Mesothelial cell of epicardium (in vitro differentiated cells): ENCODE data around the gene DPH1. TPM values are rescaled to one million over a fixed set of nuclear protein-coding genes. Genes with fewer than 3 reads are reported as not detected.

ENCODE experiments used
- DNase-seq, 2 experiments: peaks; one replicate each; pipeline ENCODE4 v3.0.0; 2021; ENCODE audit warnings: low spot score in 2 of 2; ENCODE audit not compliant: unreplicated experiment in 2 of 2
- H3K27ac Mint-ChIP-seq: 2 replicates; pipeline ENCODE4 v1.8.0; 2021; ENCODE audit warnings: mixed read lengths
- H3K27me3 Mint-ChIP-seq: 2 replicates; pipeline ENCODE4 v1.8.0; 2021; ENCODE audit warnings: low read depth, mixed read lengths
- H3K36me3 Mint-ChIP-seq: 2 replicates; pipeline ENCODE4 v1.8.0; 2021; ENCODE audit warnings: mixed read lengths
- H3K4me1 Mint-ChIP-seq: 2 replicates; pipeline ENCODE4 v1.8.0; 2021; ENCODE audit warnings: mixed read lengths
- H3K4me3 Mint-ChIP-seq: 2 replicates; pipeline ENCODE4 v1.8.0; 2021; ENCODE audit warnings: mild to moderate bottlenecking, moderate library complexity, mixed read lengths
- H3K9me3 Mint-ChIP-seq: 2 replicates; pipeline ENCODE4 v1.8.0; 2021; ENCODE audit warnings: mixed read lengths
- CTCF ChIP-seq: fragments of 200-600 bp; sonication (generic); IDR thresholded peaks from one replicate; pipeline ENCODE4 v1.5.0; 2021; ENCODE audit warnings: antibody characterized with exemption; ENCODE audit not compliant: unreplicated experiment
- microRNA-seq: library from miRNA; unstranded; fragments of <30 nt; microRNA quantifications from one replicate; pipeline ENCODE4 v1.2.0, GENCODE V29; 2021; ENCODE audit warnings: inconsistent platforms, mixed read lengths
- total RNA-seq: library from RNA; stranded (reverse); gene quantifications from 3 replicates; pipeline ENCODE4 v1.2.1, GENCODE V29; 2021

Gene DPH1
- total RNA-seq, 1 donor from 2014 or later = 63.8 TPM

GRCh38 chr17:2090210-2090641, 60.3 kb downstream of the DPH1 start:
- Mint-ChIP-seq H3K4me3 (no peak overlapping the region), H3K4me1 (peaks cover 74% of the 10 kb centered on the region), H3K27ac (peak overlapping the region; percentile 90), H3K27me3 (no peaks in the 10 kb centered on the region), H3K9me3 (no peaks in the 10 kb centered on the region), H3K36me3 (peaks cover 5% of the 10 kb centered on the region)
- TF ChIP-seq CTCF = no peak
- DNase-seq = no peak

DNA sequence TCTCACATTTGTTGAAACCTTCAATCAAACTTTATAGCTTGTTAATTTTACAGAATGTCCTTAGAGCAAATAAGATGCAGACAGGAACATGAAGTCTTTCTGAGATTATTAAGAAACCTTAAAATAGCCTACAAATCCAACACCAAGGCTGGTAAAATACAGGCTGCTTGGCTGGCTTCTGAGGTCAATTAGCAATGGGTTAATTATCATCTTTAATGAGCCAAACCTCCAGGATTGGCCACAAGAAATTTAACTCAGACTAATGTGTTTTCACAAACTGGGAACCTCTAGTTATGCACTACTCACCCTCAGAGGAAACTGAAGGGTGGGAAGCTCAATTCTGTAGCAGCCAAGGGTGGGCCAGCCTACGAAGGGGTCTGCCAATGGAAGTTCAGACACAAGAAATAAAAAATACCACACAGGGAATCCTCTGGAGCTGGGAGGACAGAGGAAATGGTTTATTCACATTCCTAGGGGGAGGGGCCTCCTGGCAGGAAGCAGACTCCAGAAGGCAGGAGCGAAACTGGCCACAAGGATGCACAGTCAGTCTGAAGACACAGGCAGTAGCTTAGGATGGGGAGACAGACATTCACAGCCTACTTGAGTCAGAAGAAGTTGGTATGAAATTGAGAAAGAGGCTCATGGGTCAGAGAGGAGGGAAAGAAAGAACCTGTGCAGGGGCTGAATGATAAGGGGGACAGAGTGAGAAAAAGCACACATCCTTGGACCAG, 61.0 kb downstream of the DPH1 start:
- no peaks in the 10 kb centered on the region for H3K9me3 Mint-ChIP-seq
- peak overlapping the region; percentile 90 for H3K27ac Mint-ChIP-seq
- peak; percentile 49 to 69 for DNase-seq
- H3K4me3 Mint-ChIP-seq = no peak overlapping the region
- H3K4me1 Mint-ChIP-seq = peaks cover 72% of the 10 kb centered on the region
- no peaks in the 10 kb centered on the region for H3K27me3 Mint-ChIP-seq
- H3K36me3 Mint-ChIP-seq = peaks cover 5% of the 10 kb centered on the region
- TF ChIP-seq CTCF = no peak

GRCh38 chr17:2092253-2092652, 62.3 kb downstream of the DPH1 start:
- peaks cover 5% of the 10 kb centered on the region for H3K36me3 Mint-ChIP-seq
- H3K4me1 Mint-ChIP-seq = peaks cover 67% of the 10 kb centered on the region
- H3K27me3 Mint-ChIP-seq = no peaks in the 10 kb centered on the region
- H3K27ac Mint-ChIP-seq = peak overlapping the region; percentile 63
- H3K4me3 Mint-ChIP-seq = no peak overlapping the region
- no peak for DNase-seq
- no peak for TF ChIP-seq CTCF
- H3K9me3 Mint-ChIP-seq = no peaks in the 10 kb centered on the region

DNA sequence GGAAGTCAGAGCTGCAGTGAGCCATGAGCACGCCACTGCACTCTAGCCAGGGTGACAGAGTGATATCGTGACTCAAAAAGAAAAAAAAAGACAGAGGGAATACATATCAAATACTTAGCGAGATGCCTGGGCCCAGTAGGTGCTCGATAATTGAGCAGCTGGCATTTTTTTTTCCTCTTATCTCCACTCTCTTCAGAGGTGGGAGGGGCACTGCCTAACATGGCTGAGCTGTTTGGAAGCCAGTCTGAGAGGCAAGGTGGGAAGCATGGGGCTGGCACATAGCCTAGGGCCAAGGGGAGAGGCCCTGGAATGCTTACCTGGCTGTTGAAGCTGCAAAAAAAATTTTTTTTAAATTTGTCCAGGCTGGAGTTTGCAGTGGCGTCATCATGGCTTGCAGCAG, 63.4 kb downstream of the DPH1 start:
- H3K4me1 Mint-ChIP-seq = peaks cover 60% of the 10 kb centered on the region
- peaks cover 5% of the 10 kb centered on the region for H3K36me3 Mint-ChIP-seq
- H3K27ac Mint-ChIP-seq = peak overlapping the region; percentile 91
- TF ChIP-seq CTCF = no peak
- H3K27me3 Mint-ChIP-seq = no peaks in the 10 kb centered on the region
- H3K4me3 Mint-ChIP-seq = no peak overlapping the region
- no peak for DNase-seq
- no peaks in the 10 kb centered on the region for H3K9me3 Mint-ChIP-seq

Small RNAs within 50 kb of the gene (microRNA-seq; reads per million reads assigned to microRNA genes)
- gene MIR132 (1,002 reads per million, percentile 80 among the genes with 10 or more reads in this experiment), gene MIR212 (31.7 reads per million, percentile 51 among the genes with 10 or more reads in this experiment)

Other genes starting within 250 kb of the DPH1 start
- gene SMYD4, start 200.3 kb upstream of the DPH1 start, total RNA-seq = 21.9 to 24.9 TPM (median 24.5 TPM) in 3 replicates
- gene RPA1, start 200.1 kb upstream of the DPH1 start, total RNA-seq = 91.2 to 98.0 TPM (median 94.2 TPM) in 3 replicates
- gene RTN4RL1, start 4.8 kb upstream of the DPH1 start, total RNA-seq = 0.20 to 0.23 TPM (median 0.22 TPM) in 3 replicates
- gene OVCA2, start 11.9 kb downstream of the DPH1 start, total RNA-seq = 17.3 to 24.8 TPM (median 24.5 TPM) in 3 replicates
- 97.9 to 99.3 TPM (median 98.9 TPM) in 3 replicates for gene HIC1, start 24.9 kb downstream of the DPH1 start, total RNA-seq